ENCODE data around the gene CYTH4. TPM values are rescaled to one million over a fixed set of nuclear protein-coding genes. Genes with fewer than 3 reads are reported as not detected.

Gene CYTH4
- total and polyA plus RNA-seq, 4 donors = 10.5 to 84.2 (median 35.0) TPM

DNA sequence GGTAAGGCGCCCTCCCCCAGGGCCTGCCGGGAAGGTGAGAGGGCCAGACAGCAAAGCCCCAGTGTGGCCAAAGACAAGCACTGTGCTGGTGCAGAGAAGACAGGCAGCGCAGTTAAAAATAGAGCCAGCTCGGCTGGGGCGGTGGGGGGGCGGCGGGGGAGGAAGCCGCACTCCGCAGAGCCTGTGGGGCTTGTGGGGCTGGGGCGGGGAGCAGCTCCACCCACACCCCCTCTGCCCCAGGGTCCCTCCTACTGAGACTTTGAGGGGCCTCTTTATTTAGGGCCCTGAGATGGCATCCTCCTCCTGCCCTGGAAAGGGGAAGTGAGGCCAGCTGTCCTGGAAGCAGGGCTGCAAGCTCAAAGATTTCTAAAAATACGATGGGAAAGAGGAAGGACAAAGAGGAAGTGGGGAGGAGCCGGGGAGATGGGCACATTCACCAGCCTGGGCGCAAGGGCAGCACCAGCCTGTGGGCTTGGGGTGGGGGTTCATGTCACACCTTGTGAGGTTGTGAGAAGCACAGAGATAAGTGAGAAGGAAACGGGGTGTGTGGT lies 2.6 kb downstream of the CYTH4 start:
- DNase-seq (peak in 2 of 3 donors; percentile 37), ATAC-seq (ENCODE audit: insufficient read depth, low FRiP score) (peak; percentile 49)
- Histone ChIP-seq H3K27me3 (ENCODE audit: control insufficient read depth in 3 of 3, insufficient read depth in 3 of 3, low read length in 2 of 3) (no peaks in the 10 kb centered on the region), H3K27ac (ENCODE audit: low read depth in 1 of 2, low read length in 1 of 2) (peak overlapping the region in 1 of 2 donors; percentile 88), H3K9ac (ENCODE audit: insufficient read depth in 1 of 2, low read length in 2 of 2) (no peak overlapping the region), H3K4me3 (no peak overlapping the region), H3K4me1 (ENCODE audit: control insufficient read depth in 5 of 5, insufficient read depth in 5 of 5, low read length in 5 of 5) (peaks cover 0 to 3% (median 0%) of the 10 kb centered on the region in 5 donors), H3K9me3 (ENCODE audit: control insufficient read depth in 4 of 4, insufficient read depth in 3 of 4, low read length in 3 of 4) (peaks cover 0 to 4% (median 0%) of the 10 kb centered on the region in 4 donors), H3K36me3 (ENCODE audit: control insufficient read depth in 4 of 4, insufficient read depth in 4 of 4, low read length in 4 of 4) (no peaks in the 10 kb centered on the region)
- TF ChIP-seq, protein P1, sequence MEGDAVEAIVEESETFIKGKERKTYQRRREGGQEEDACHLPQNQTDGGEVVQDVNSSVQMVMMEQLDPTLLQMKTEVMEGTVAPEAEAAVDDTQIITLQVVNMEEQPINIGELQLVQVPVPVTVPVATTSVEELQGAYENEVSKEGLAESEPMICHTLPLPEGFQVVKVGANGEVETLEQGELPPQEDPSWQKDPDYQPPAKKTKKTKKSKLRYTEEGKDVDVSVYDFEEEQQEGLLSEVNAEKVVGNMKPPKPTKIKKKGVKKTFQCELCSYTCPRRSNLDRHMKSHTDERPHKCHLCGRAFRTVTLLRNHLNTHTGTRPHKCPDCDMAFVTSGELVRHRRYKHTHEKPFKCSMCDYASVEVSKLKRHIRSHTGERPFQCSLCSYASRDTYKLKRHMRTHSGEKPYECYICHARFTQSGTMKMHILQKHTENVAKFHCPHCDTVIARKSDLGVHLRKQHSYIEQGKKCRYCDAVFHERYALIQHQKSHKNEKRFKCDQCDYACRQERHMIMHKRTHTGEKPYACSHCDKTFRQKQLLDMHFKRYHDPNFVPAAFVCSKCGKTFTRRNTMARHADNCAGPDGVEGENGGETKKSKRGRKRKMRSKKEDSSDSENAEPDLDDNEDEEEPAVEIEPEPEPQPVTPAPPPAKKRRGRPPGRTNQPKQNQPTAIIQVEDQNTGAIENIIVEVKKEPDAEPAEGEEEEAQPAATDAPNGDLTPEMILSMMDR (IDR thresholded peaks at IDR 0.05; ENCODE audit: control extremely low read depth, extremely low read depth) = no peak
- 8 to 26% methylated on average over 14 of the region's 14 CpGs for WGBS, 2 donors

DNA sequence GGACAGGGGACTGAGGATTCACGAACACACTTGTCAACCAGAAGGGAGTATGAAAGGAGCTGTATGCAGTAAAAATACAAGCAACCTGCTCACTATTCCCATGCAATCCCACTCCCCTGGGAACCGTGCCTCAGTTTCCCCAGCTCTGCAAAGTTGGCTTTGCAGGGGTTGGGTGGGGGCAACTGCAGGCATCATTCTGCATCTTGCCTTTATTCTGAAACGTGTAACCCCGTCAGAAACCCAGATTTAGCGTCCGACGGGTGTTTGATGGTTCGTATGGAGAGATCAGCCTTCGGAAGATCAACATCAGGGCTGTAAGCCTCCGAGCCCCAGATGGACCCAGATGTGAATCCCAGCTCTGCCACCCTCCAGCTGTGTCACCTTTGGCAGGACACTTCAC lies 3.6 kb downstream of the CYTH4 start:
- H3K27me3 ChIP-seq (ENCODE audit: control insufficient read depth in 3 of 3, insufficient read depth in 3 of 3, low read length in 2 of 3) = peaks cover 0 to 2% (median 0%) of the 10 kb centered on the region in 3 donors
- 90 to 93% methylated on average over 10 of the region's 10 CpGs for WGBS, 2 donors
- DNase-seq (no peak), ATAC-seq (ENCODE audit: insufficient read depth, low FRiP score) (no peak)
- no peak overlapping the region for H3K9ac ChIP-seq (ENCODE audit: insufficient read depth in 1 of 2, low read length in 2 of 2)
- peaks cover 0 to 3% (median 0%) of the 10 kb centered on the region in 5 donors for H3K4me1 ChIP-seq (ENCODE audit: control insufficient read depth in 5 of 5, insufficient read depth in 5 of 5, low read length in 5 of 5)
- no peak overlapping the region for H3K4me3 ChIP-seq
- no peaks in the 10 kb centered on the region for H3K36me3 ChIP-seq (ENCODE audit: control insufficient read depth in 4 of 4, insufficient read depth in 4 of 4, low read length in 4 of 4)
- TF ChIP-seq, protein P1 (IDR thresholded peaks at IDR 0.05; ENCODE audit: control extremely low read depth, extremely low read depth) = no peak
- H3K27ac ChIP-seq (ENCODE audit: low read depth in 1 of 2, low read length in 1 of 2) = no peak overlapping the region
- peaks cover 0 to 2% (median 0%) of the 10 kb centered on the region in 4 donors for H3K9me3 ChIP-seq (ENCODE audit: control insufficient read depth in 4 of 4, insufficient read depth in 3 of 4, low read length in 3 of 4)

DNA sequence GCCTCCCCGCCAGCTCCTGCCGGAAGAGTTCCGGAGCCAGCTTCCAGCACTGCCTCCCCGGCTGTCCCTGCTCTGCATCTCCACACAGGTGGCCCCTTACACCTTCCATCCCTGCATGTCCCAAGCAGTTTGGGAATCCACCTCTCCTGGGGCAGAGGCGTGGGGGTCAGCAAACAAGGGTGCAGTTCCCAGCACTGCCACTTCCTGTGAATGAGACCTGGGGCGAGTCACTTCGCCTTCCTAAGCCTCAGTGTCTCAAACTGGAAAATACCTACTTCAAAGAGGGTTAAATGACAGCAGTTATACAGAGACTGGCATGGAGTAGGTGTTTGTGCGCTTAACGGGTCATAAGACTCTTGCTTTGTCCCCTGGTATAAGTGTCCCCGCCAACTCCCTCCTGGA lies 5.2 kb downstream of the CYTH4 start:
- Histone ChIP-seq H3K4me1 (ENCODE audit: control insufficient read depth in 5 of 5, insufficient read depth in 5 of 5, low read length in 5 of 5) (no peaks in the 10 kb centered on the region), H3K9ac (ENCODE audit: insufficient read depth in 1 of 2, low read length in 2 of 2) (no peak overlapping the region), H3K27me3 (ENCODE audit: control insufficient read depth in 3 of 3, insufficient read depth in 3 of 3, low read length in 2 of 3) (peaks cover 0 to 2% (median 0%) of the 10 kb centered on the region in 3 donors), H3K27ac (ENCODE audit: low read depth in 1 of 2, low read length in 1 of 2) (no peak overlapping the region), H3K4me3 (no peak overlapping the region), H3K9me3 (ENCODE audit: control insufficient read depth in 4 of 4, insufficient read depth in 3 of 4, low read length in 3 of 4) (no peaks in the 10 kb centered on the region), H3K36me3 (ENCODE audit: control insufficient read depth in 4 of 4, insufficient read depth in 4 of 4, low read length in 4 of 4) (peaks cover 0 to 1% (median 0%) of the 10 kb centered on the region in 4 donors)
- TF ChIP-seq, protein P1 (IDR thresholded peaks at IDR 0.05; ENCODE audit: control extremely low read depth, extremely low read depth) = no peak
- DNase-seq (no peak), ATAC-seq (ENCODE audit: insufficient read depth, low FRiP score) (no peak)
- WGBS, 2 donors = 81 to 90% methylated on average over 10 of the region's 10 CpGs

DNA sequence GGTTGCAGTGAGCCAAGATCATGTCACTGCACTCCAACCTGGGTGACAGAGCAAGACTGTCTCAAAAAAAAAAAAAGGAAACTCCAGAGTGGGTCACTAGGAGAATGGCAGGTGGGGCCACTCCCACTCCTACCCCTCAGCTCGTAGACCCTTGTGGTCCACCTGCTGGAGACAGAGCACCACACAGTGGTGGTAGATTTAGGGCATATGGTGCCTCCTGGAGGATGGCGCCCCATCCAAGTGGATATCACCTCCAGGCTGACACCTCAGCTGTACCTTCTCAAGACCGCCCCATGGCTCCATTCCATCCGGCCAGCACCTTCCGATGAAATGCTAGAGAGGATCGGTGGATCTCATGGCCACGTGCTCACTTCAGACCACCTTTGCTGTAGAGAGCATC lies 6.2 kb downstream of the CYTH4 start:
- Histone ChIP-seq H3K9me3 (ENCODE audit: control insufficient read depth in 4 of 4, insufficient read depth in 3 of 4, low read length in 3 of 4) (no peaks in the 10 kb centered on the region), H3K9ac (ENCODE audit: insufficient read depth in 1 of 2, low read length in 2 of 2) (no peak overlapping the region), H3K4me3 (no peak overlapping the region), H3K36me3 (ENCODE audit: control insufficient read depth in 4 of 4, insufficient read depth in 4 of 4, low read length in 4 of 4) (peaks cover 0 to 6% (median 0%) of the 10 kb centered on the region in 4 donors), H3K27me3 (ENCODE audit: control insufficient read depth in 3 of 3, insufficient read depth in 3 of 3, low read length in 2 of 3) (peaks cover 0 to 2% (median 0%) of the 10 kb centered on the region in 3 donors), H3K27ac (ENCODE audit: low read depth in 1 of 2, low read length in 1 of 2) (no peak overlapping the region), H3K4me1 (ENCODE audit: control insufficient read depth in 5 of 5, insufficient read depth in 5 of 5, low read length in 5 of 5) (no peaks in the 10 kb centered on the region)
- TF ChIP-seq, protein P1 (IDR thresholded peaks at IDR 0.05; ENCODE audit: control extremely low read depth, extremely low read depth) = no peak
- 92 to 93% methylated on average over 7 of the region's 7 CpGs for WGBS, 2 donors
- DNase-seq = no peak
- no peak for ATAC-seq (ENCODE audit: insufficient read depth, low FRiP score)
